Calu3 (cell line): ENCODE measurements around the gene ARHGAP26. TPM values are rescaled to one million over a fixed set of nuclear protein-coding genes. Genes with fewer than 3 reads are reported as not detected.

ENCODE experiments used
- BruUV-seq: library from RNA; stranded (reverse); fragments of 400-500 nt; replicated peaks from 2 replicates; lab custom pipeline; 2021; lab: Mats Ljungman, UMichigan
- CTCF ChIA-PET: fragments of 300-600 bp; sonication (Branson Sonifier 250); formaldehyde crosslinking; loops from one replicate; lab custom pipeline; 2022; ENCODE audit warnings: antibody characterized with exemption; lab: Charles Lee
- DNase-seq: peaks from one replicate; pipeline ENCODE4 v3.0.0; 2022
- H3K27ac Mint-ChIP-seq: one replicate; pipeline ENCODE4 v1.8.0; 2022; ENCODE audit warnings: mixed read lengths; ENCODE audit not compliant: unreplicated experiment
- H3K27me3 Mint-ChIP-seq: one replicate; pipeline ENCODE4 v1.8.0; 2022; ENCODE audit warnings: mixed read lengths; ENCODE audit not compliant: unreplicated experiment
- H3K36me3 Mint-ChIP-seq: one replicate; pipeline ENCODE4 v1.8.0; 2022; ENCODE audit warnings: mild to moderate bottlenecking, moderate library complexity, mixed read lengths; ENCODE audit not compliant: insufficient read depth, unreplicated experiment
- H3K4me1 Mint-ChIP-seq: one replicate; pipeline ENCODE4 v1.8.0; 2022; ENCODE audit warnings: mild to moderate bottlenecking, low read depth, mixed read lengths; ENCODE audit not compliant: unreplicated experiment
- H3K4me3 Mint-ChIP-seq: one replicate; pipeline ENCODE4 v1.8.0; 2022; ENCODE audit warnings: mild to moderate bottlenecking, low read depth, moderate library complexity, mixed read lengths; ENCODE audit not compliant: unreplicated experiment
- H3K9me3 Mint-ChIP-seq: one replicate; pipeline ENCODE4 v1.8.0; 2022; ENCODE audit warnings: low read depth, mixed read lengths; ENCODE audit not compliant: unreplicated experiment
- CTCF ChIP-seq: fragments of 200-600 bp; IDR thresholded peaks from one replicate; pipeline ENCODE4 v1.8.0; 2022; ENCODE audit warnings: antibody characterized with exemption; ENCODE audit not compliant: unreplicated experiment
- intact Hi-C: fragments of 100-400 bp; cut with micrococcal nuclease; formaldehyde crosslinking; loops from one replicate; pipeline ENCODE4 v1.10.0; 2022; ENCODE audit not compliant: unreplicated experiment
- total RNA-seq: library from RNA; stranded (reverse); gene quantifications from 2 replicates; pipeline ENCODE4 v1.2.3, GENCODE V29; 2022

The ARHGAP26 gene
- total RNA-seq, 1 experiment from 2014 or later = 118 TPM

DNA sequence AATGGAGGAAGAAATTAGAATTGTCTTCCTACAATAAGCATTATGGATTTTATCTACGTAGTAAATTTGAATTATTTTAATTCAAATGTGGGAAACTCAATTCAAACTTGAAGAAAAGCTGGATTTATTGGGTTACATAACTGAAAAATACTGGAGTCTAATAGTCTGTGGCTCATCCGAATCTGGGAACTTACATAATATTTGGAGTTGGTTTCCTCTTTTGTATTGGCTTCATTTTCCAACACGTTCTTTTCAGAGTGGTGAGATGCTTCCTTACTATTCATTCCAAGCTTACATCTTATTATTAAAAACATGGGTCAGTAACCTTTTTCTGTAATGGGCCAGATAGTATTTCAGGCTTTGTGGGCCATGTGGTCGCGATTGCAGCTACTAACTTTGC, 164.8 kb downstream of the ARHGAP26 start:
- H3K36me3 Mint-ChIP-seq = peaks cover 36% of the 10 kb centered on the region
- TF ChIP-seq CTCF = no peak
- intact Hi-C loops = no loop called here
- no peak overlapping the region for H3K4me3 Mint-ChIP-seq
- no peaks in the 10 kb centered on the region for H3K9me3 Mint-ChIP-seq
- CTCF ChIA-PET = interaction anchor here (0.9 kb wide), 1 partner anchor 214 kb away, joined by 4 read pairs; no protein-coding TSS in a partner anchor
- H3K4me1 Mint-ChIP-seq = peaks cover 16% of the 10 kb centered on the region
- no TSS peak for BruUV-seq
- no peaks in the 10 kb centered on the region for H3K27me3 Mint-ChIP-seq
- no peak for DNase-seq
- H3K27ac Mint-ChIP-seq = no peak overlapping the region

GRCh38 chr5:142937374-142937773, 167.2 kb downstream of the ARHGAP26 start:
- Mint-ChIP-seq H3K4me3 (no peak overlapping the region), H3K4me1 (peaks cover 16% of the 10 kb centered on the region), H3K27ac (no peak overlapping the region), H3K36me3 (peaks cover 31% of the 10 kb centered on the region), H3K9me3 (no peaks in the 10 kb centered on the region), H3K27me3 (no peaks in the 10 kb centered on the region)
- intact Hi-C loops = no loop called here
- no peak for TF ChIP-seq CTCF
- no TSS peak for BruUV-seq
- CTCF ChIA-PET = no interaction called here
- DNase-seq = no peak

- H3K36me3 Mint-ChIP-seq = peaks cover 28% of the 10 kb centered on the region
- TF ChIP-seq CTCF = no peak
- H3K27me3 Mint-ChIP-seq = no peaks in the 10 kb centered on the region
- H3K4me1 Mint-ChIP-seq = peaks cover 24% of the 10 kb centered on the region
- no TSS peak for BruUV-seq
- no peak for DNase-seq
- CTCF ChIA-PET = interaction anchor here (1.3 kb wide), 1 partner anchor 17 kb away, joined by 5 read pairs; no protein-coding TSS in a partner anchor
- intact Hi-C loops = no loop called here
- no peak overlapping the region for H3K27ac Mint-ChIP-seq
- no peaks in the 10 kb centered on the region for H3K9me3 Mint-ChIP-seq
- no peak overlapping the region for H3K4me3 Mint-ChIP-seq
Observed at GRCh38 chr5:142938266-142938880, 168.2 kb downstream of the ARHGAP26 start.

DNA sequence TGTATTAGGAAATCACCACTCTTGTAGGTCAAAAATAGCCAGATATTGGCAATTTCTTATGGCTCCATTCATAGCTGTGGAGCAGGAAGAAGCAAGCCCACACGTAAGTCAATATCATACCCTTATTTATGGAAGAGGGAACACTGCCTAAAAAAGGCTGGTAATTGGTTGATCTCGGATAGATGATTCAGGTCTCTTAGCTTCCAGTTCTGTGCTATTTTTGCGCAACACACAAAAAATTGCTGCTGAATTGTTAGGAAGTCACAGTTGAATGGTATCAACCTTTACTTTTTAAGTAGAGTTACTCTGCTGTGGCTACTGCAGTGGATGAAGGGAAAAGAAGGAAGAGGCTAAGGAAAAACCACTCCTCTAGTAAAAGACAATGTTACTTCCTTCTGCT, 168.8 kb downstream of the ARHGAP26 start:
- no peak for DNase-seq

More for the DNA sequence above, 168.8 kb downstream of the ARHGAP26 start:
- Mint-ChIP-seq H3K36me3 (peaks cover 22% of the 10 kb centered on the region), H3K9me3 (no peaks in the 10 kb centered on the region), H3K27ac (no peak overlapping the region), H3K27me3 (no peaks in the 10 kb centered on the region), H3K4me1 (peaks cover 30% of the 10 kb centered on the region), H3K4me3 (no peak overlapping the region)
- intact Hi-C loops = no loop called here
- BruUV-seq = no TSS peak
- CTCF ChIA-PET = interaction anchor here (1.2 to 1.3 kb wide), 2 partner anchors 17 to 25 kb away, joined by 3 to 5 read pairs; no protein-coding TSS in a partner anchor
- no peak for TF ChIP-seq CTCF
